ENCODE results near the gene USP51. TPM values are rescaled to one million over a fixed set of nuclear protein-coding genes. Genes with fewer than 3 reads are reported as not detected.
"Not testable (repeated sequence)": the region's sequence is repeated elsewhere in the genome, so short reads cannot be mapped to it uniquely, and the experiment has no call there.

USP51 gene
- total RNA-seq, 1 experiment from 2014 or later = not detected

DNA sequence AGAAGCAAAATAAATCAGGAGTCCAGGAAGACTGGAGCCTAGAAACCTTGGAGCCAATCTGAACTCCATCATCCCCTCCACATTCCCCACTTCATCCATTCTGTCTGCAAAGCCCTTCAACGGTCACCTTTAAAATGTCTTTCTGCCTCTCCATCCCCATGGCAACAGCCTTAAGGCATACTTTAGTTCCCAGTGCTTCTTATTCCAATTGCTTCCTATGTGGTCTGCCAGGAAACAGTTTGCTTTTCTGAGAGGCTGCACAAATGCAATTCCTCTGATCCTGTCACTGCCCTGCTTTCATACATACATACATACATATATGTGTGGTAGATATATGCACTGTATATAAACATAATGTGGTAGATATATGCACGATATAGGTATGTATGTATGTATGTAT, 38.5 kb downstream of the USP51 start:
- no peak overlapping the region for H3K4me2 ChIP-seq (ENCODE audit: low read length)
- no peak overlapping the region for H3K27ac ChIP-seq (ENCODE audit: low read depth, low read length)
- no peaks in the 10 kb centered on the region; the same call in 1 of the 2 replicates for H3K27me3 ChIP-seq (ENCODE audit: insufficient read depth, low read length)
- no peaks in the 10 kb centered on the region for H3K36me3 ChIP-seq (ENCODE audit: control insufficient read depth in 1 of 2, insufficient read depth in 2 of 2, low read length in 2 of 2)
- H3K9me3 ChIP-seq (ENCODE audit: control insufficient read depth in 1 of 2, insufficient read depth in 1 of 2, low read depth in 1 of 2, low read length in 2 of 2) = no peaks in the 10 kb centered on the region
- RAD21 ChIA-PET (ENCODE audit: low non-redundant PET in 1 of 2, low total read pairs in 2 of 2, uncharacterized antibody in 2 of 2, unreplicated experiment in 2 of 2) = no interaction called here
- H3K79me2 ChIP-seq (ENCODE audit: insufficient read depth, low read length) = no peaks in the 10 kb centered on the region
- no TSS peak for BruUV-seq (replicated peaks)
- POLR2A ChIA-PET = no interaction called here
- intact Hi-C loops (cut with micrococcal nuclease) = no loop called here
- H3K9me2 ChIP-seq (ENCODE audit: insufficient read depth) = no peaks in the 10 kb centered on the region
- no peak overlapping the region for H2AFZ ChIP-seq (ENCODE audit: low read depth, low read length, poor library complexity, severe bottlenecking)
- no peak for TF ChIP-seq ZFX (IDR thresholded peaks at IDR 0.05)
- TF ChIP-seq, protein P1, sequence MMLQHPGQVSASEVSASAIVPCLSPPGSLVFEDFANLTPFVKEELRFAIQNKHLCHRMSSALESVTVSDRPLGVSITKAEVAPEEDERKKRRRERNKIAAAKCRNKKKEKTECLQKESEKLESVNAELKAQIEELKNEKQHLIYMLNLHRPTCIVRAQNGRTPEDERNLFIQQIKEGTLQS (IDR thresholded peaks at IDR 0.05) = no peak
- TF ChIP-seq EZH2phosphoT487 (IDR thresholded peaks at IDR 0.05; ENCODE audit: borderline replicate concordance) = no peak
- no peak for TF ChIP-seq FOSL1 (IDR thresholded peaks at IDR 0.05; ENCODE audit: low read depth)
- TF ChIP-seq EZH2 (IDR thresholded peaks at IDR 0.05) = no peak
- no peak for TF ChIP-seq SIN3A (IDR thresholded peaks at IDR 0.05; ENCODE audit: low read depth)
- no peak for TF ChIP-seq ELF1 (IDR thresholded peaks at IDR 0.05; ENCODE audit: borderline replicate concordance, low read depth)
- TF ChIP-seq POLR2AphosphoS5 (IDR thresholded peaks at IDR 0.05; ENCODE audit: low read depth, low read length) = no peak
- DNase-seq (ENCODE audit: low read depth, low spot score) = no peak
- no peak for ATAC-seq
- CTCF ChIA-PET = no interaction called here
- no peaks in the 10 kb centered on the region for H3K4me1 ChIP-seq (ENCODE audit: control insufficient read depth in 1 of 2, insufficient read depth in 2 of 2, low read length in 2 of 2)
- H3K9ac ChIP-seq (ENCODE audit: low read length) = no peak overlapping the region
- no peak overlapping the region for H3K4me3 ChIP-seq (replicated peaks in 1 of 2; ENCODE audit: low read depth in 1 of 2, low read length in 2 of 2)
- H4K20me1 ChIP-seq (ENCODE audit: insufficient read depth) = no peaks in the 10 kb centered on the region

DNA sequence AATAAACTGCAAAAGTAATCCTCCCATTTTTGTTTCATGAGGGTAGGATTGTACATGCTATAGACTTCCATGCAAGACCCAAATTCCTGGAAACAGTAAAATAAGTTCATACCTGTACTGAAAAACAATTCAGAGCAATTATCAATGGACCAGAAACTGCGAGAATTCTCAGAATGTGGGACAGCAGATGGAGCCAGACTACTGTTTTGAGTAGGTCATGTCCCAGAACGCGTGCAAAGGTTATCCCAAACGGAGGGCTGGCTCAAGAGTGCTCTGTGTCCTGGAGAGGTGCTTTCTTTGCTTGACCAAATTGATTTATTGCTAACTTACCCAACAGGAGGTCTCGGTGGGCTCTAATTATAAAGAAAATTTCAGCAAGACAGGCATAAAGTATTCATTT, 39.4 kb downstream of the USP51 start:
- no peaks in the 10 kb centered on the region for H4K20me1 ChIP-seq (ENCODE audit: insufficient read depth)
- intact Hi-C loops (cut with micrococcal nuclease) = no loop called here
- no peak for ATAC-seq
- H3K4me1 ChIP-seq (ENCODE audit: control insufficient read depth in 1 of 2, insufficient read depth in 2 of 2, low read length in 2 of 2) = no peaks in the 10 kb centered on the region
- no peak overlapping the region for H3K27ac ChIP-seq (ENCODE audit: low read depth, low read length)
- H3K9me2 ChIP-seq (ENCODE audit: insufficient read depth) = no peaks in the 10 kb centered on the region
- CTCF ChIA-PET = no interaction called here
- TF ChIP-seq ZNF274 (IDR thresholded peaks at IDR 0.05; ENCODE audit: low read depth, low read length) (no peak), RAD21 (IDR thresholded peaks at IDR 0.05; ENCODE audit: low read depth) (peak; percentile 29; the same call in 1 of the 2 replicates)
- TF ChIP-seq, protein P2, sequence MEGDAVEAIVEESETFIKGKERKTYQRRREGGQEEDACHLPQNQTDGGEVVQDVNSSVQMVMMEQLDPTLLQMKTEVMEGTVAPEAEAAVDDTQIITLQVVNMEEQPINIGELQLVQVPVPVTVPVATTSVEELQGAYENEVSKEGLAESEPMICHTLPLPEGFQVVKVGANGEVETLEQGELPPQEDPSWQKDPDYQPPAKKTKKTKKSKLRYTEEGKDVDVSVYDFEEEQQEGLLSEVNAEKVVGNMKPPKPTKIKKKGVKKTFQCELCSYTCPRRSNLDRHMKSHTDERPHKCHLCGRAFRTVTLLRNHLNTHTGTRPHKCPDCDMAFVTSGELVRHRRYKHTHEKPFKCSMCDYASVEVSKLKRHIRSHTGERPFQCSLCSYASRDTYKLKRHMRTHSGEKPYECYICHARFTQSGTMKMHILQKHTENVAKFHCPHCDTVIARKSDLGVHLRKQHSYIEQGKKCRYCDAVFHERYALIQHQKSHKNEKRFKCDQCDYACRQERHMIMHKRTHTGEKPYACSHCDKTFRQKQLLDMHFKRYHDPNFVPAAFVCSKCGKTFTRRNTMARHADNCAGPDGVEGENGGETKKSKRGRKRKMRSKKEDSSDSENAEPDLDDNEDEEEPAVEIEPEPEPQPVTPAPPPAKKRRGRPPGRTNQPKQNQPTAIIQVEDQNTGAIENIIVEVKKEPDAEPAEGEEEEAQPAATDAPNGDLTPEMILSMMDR (IDR thresholded peaks at IDR 0.05 in 2 of 3, conservative IDR thresholded peaks at IDR 0.05 in 1 of 3; ENCODE audit: borderline replicate concordance in 1 of 3, insufficient read depth in 1 of 3, low read depth in 2 of 3, low read length in 2 of 3) = peak in 1 of 3 experiments; percentile 24; a peak in 2 of 6 replicates
- BruUV-seq (replicated peaks) = no TSS peak
- H2AFZ ChIP-seq (ENCODE audit: low read depth, low read length, poor library complexity, severe bottlenecking) = no peak overlapping the region
- no peak overlapping the region for H3K4me3 ChIP-seq (replicated peaks in 1 of 2; ENCODE audit: low read depth in 1 of 2, low read length in 2 of 2)
- DNase-seq (ENCODE audit: low read depth, low spot score) = no peak
- H3K9ac ChIP-seq (ENCODE audit: low read length) = no peak overlapping the region
- POLR2A ChIA-PET = interaction anchor here (0.6 kb wide), 1 partner anchor 793 kb away, joined by 3 read pairs; no protein-coding TSS in a partner anchor
- H3K36me3 ChIP-seq (ENCODE audit: control insufficient read depth in 1 of 2, insufficient read depth in 2 of 2, low read length in 2 of 2) = no peaks in the 10 kb centered on the region
- H3K27me3 ChIP-seq (ENCODE audit: insufficient read depth, low read length) = no peaks in the 10 kb centered on the region; the same call in 1 of the 2 replicates
- H3K4me2 ChIP-seq (ENCODE audit: low read length) = no peak overlapping the region
- RAD21 ChIA-PET (ENCODE audit: low non-redundant PET in 1 of 2, low total read pairs in 2 of 2, uncharacterized antibody in 2 of 2, unreplicated experiment in 2 of 2) = no interaction called here
- H3K79me2 ChIP-seq (ENCODE audit: insufficient read depth, low read length) = no peaks in the 10 kb centered on the region
- H3K9me3 ChIP-seq (ENCODE audit: control insufficient read depth in 1 of 2, insufficient read depth in 1 of 2, low read depth in 1 of 2, low read length in 2 of 2) = no peaks in the 10 kb centered on the region

DNA sequence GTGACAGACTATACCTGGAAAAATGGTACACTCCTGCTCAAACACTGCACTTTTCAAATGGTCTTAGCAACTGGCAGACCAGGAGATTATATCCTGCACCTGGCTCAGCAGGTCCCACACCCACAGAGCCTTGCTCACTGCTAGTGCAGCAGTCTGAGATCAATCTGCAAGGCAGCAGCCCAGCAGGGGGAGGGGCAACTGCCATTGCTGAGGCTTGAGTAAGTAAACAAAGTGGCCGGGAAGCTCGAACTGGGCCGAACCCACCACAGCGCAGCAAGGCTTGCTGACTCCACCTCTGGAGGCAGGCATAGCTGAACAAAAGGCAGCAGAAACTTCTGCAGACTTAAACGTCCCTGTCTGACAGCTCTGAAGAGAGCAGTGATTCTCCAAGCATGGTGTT, 46.2 kb downstream of the USP51 start:
- BruUV-seq (replicated peaks) = not testable (repeated sequence)

More for the DNA sequence above, 46.2 kb downstream of the USP51 start:
- H3K9me3 ChIP-seq (ENCODE audit: control insufficient read depth in 1 of 2, insufficient read depth in 1 of 2, low read depth in 1 of 2, low read length in 2 of 2); H3K4me3 ChIP-seq (replicated peaks in 1 of 2; ENCODE audit: low read depth in 1 of 2, low read length in 2 of 2); H3K9me2 ChIP-seq (ENCODE audit: insufficient read depth); H3K4me1 ChIP-seq (ENCODE audit: control insufficient read depth in 1 of 2, insufficient read depth in 2 of 2, low read length in 2 of 2); H3K36me3 ChIP-seq (ENCODE audit: control insufficient read depth in 1 of 2, insufficient read depth in 2 of 2, low read length in 2 of 2); H3K4me2 ChIP-seq (ENCODE audit: low read length); DNase-seq (ENCODE audit: low read depth, low spot score); H2AFZ ChIP-seq (ENCODE audit: low read depth, low read length, poor library complexity, severe bottlenecking); H3K27me3 ChIP-seq (ENCODE audit: insufficient read depth, low read length); H3K9ac ChIP-seq (ENCODE audit: low read length); H3K27ac ChIP-seq (ENCODE audit: low read depth, low read length); intact Hi-C loops (cut with micrococcal nuclease); H4K20me1 ChIP-seq (ENCODE audit: insufficient read depth); POLR2A ChIA-PET; RAD21 ChIA-PET (ENCODE audit: low non-redundant PET in 1 of 2, low total read pairs in 2 of 2, uncharacterized antibody in 2 of 2, unreplicated experiment in 2 of 2); ATAC-seq; H3K79me2 ChIP-seq (ENCODE audit: insufficient read depth, low read length); CTCF ChIA-PET: not testable (repeated sequence)
